PC-9 (cell line): ENCODE measurements around the gene NLK. TPM values are rescaled to one million over a fixed set of nuclear protein-coding genes. Genes with fewer than 3 reads are reported as not detected.

Experiments used
- BruUV-seq: library from RNA; stranded (reverse); fragments of 400-500 nt; replicated peaks from 2 replicates; lab custom pipeline; 2021; lab: Mats Ljungman, UMichigan
- CTCF ChIA-PET: fragments of 300-600 bp; sonication (Branson Sonifier 250); formaldehyde crosslinking; loops from one replicate; lab custom pipeline; 2022; ENCODE audit warnings: antibody characterized with exemption; lab: Charles Lee
- POLR2A ChIA-PET: fragments of 300-600 bp; sonication (Branson Sonifier 250); formaldehyde crosslinking; loops from one replicate; lab custom pipeline; 2022; ENCODE audit warnings: antibody characterized with exemption; ENCODE audit not compliant: unreplicated experiment; lab: Charles Lee
- DNase-seq, 2 experiments: peaks; one replicate each; pipeline versions ENCODE4 v3.0.0 to v3.0.0-alpha.2; 2015 to 2022; ENCODE audit warnings: mixed read lengths in 1 of 2
- H2AFZ ChIP-seq: fragments of 200-600 bp; sonication (generic); 2 replicates; pipeline ENCODE4 v1.8.1; 2017; ENCODE audit warnings: antibody characterized with exemption
- H3F3A ChIP-seq: fragments of 200-600 bp; sonication (generic); 2 replicates; pipeline ENCODE4 v1.8.1; 2017; ENCODE audit warnings: antibody characterized with exemption, mild to moderate bottlenecking, low read depth; ENCODE audit not compliant: insufficient read depth
- H3K27ac ChIP-seq: fragments of 200-600 bp; sonication (generic); 2 replicates; pipeline ENCODE4 v1.6.1; 2016; ENCODE audit warnings: mixed run types
- H3K27me3 ChIP-seq: fragments of 200-600 bp; sonication (generic); 2 replicates; pipeline ENCODE4 v1.6.1; 2016; ENCODE audit warnings: low read depth, mixed run types; ENCODE audit not compliant: insufficient read depth
- H3K36me3 ChIP-seq: fragments of 200-600 bp; sonication (generic); 2 replicates; pipeline ENCODE4 v1.6.1; 2016; ENCODE audit warnings: low read depth, mixed run types
- H3K4me1 ChIP-seq: fragments of 200-600 bp; sonication (generic); replicated peaks from 2 replicates; pipeline ENCODE4 v1.6.1; 2016; ENCODE audit warnings: mixed run types; ENCODE audit not compliant: insufficient read depth
- H3K4me2 ChIP-seq: fragments of 200-600 bp; sonication (generic); 2 replicates; pipeline ENCODE4 v1.6.1; 2017; ENCODE audit warnings: mixed run types
- H3K4me3 ChIP-seq: fragments of 200-600 bp; sonication (generic); 2 replicates; pipeline ENCODE4 v1.6.1; 2016; ENCODE audit warnings: mixed run types
- H3K79me2 ChIP-seq: fragments of 200-600 bp; sonication (generic); 2 replicates; pipeline ENCODE4 v1.6.1; 2017; ENCODE audit warnings: low read depth, mixed run types
- H3K9me2 ChIP-seq: fragments of 200-600 bp; sonication (generic); 2 replicates; pipeline ENCODE4 v1.8.1; 2017; ENCODE audit warnings: mild to moderate bottlenecking; ENCODE audit not compliant: insufficient read depth
- H3K9me3 ChIP-seq: fragments of 200-600 bp; sonication (generic); 2 replicates; pipeline ENCODE4 v1.8.1; 2016; ENCODE audit warnings: low read depth; ENCODE audit not compliant: insufficient read depth
- H4K20me1 ChIP-seq: fragments of 200-600 bp; sonication (generic); 2 replicates; pipeline ENCODE4 v1.8.1; 2017; ENCODE audit not compliant: insufficient read depth
- EZH2 ChIP-seq: fragments of 200-600 bp; sonication (generic); IDR thresholded peaks from 2 replicates; pipeline ENCODE4 v1.8.0; 2017; ENCODE audit warnings: antibody characterized with exemption, low read depth
- intact Hi-C: fragments of 100-400 bp; cut with micrococcal nuclease; formaldehyde crosslinking; loops from one replicate; pipeline ENCODE4 v1.10.0; 2022; ENCODE audit not compliant: unreplicated experiment
- total RNA-seq: library from RNA; stranded (reverse); gene quantifications from 2 replicates; pipeline ENCODE4 v1.2.3, GENCODE V29; 2021
- TF ChIP-seq, protein P1 (sequence below): fragments of 200-600 bp; sonication (generic); conservative IDR thresholded peaks from 2 replicates; pipeline ENCODE4 v1.6.1; 2017; ENCODE audit warnings: mixed run types, antibody characterized with exemption, mild to moderate bottlenecking, moderate library complexity

NLK gene
- total RNA-seq, 1 experiment from 2014 or later = 20.7 TPM

DNA sequence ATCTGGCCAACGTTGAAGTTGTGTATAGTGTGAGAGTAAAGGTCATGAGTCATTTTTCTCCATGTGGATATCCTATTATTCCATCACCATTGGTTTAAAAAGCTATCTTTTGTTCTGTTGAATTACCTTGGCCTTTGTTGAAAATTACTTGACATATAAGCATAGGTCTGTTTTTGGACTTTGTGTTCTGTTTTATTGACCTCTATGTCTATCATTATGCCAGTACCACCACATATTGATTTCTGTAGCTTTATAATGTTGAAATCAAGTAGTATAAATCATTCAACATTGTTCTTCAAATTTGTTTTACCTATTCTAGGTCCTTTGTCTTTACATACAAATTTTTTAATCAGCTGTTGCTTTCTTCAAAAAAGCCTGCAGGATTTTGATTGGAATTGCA, 58.5 kb downstream of the NLK start:
- Histone ChIP-seq H3K27me3 (no peaks in the 10 kb centered on the region), H3K9me3 (no peaks in the 10 kb centered on the region), H2AFZ (no peak overlapping the region), H3K79me2 (no peaks in the 10 kb centered on the region; the same call in 1 of the 2 replicates), H3K27ac (no peak overlapping the region), H3K4me1 (no peaks in the 10 kb centered on the region), H3K4me3 (no peak overlapping the region), H3K36me3 (no peaks in the 10 kb centered on the region), H4K20me1 (no peaks in the 10 kb centered on the region; the same call in 1 of the 2 replicates), H3K4me2 (no peak overlapping the region), H3K9me2 (peaks cover 6% of the 10 kb centered on the region; the same call in 1 of the 2 replicates), H3F3A (no peaks in the 10 kb centered on the region)
- intact Hi-C loops = no loop called here
- ChIA-PET POLR2A (no interaction called here), CTCF (no interaction called here)
- BruUV-seq = no TSS peak
- TF ChIP-seq, protein P1, sequence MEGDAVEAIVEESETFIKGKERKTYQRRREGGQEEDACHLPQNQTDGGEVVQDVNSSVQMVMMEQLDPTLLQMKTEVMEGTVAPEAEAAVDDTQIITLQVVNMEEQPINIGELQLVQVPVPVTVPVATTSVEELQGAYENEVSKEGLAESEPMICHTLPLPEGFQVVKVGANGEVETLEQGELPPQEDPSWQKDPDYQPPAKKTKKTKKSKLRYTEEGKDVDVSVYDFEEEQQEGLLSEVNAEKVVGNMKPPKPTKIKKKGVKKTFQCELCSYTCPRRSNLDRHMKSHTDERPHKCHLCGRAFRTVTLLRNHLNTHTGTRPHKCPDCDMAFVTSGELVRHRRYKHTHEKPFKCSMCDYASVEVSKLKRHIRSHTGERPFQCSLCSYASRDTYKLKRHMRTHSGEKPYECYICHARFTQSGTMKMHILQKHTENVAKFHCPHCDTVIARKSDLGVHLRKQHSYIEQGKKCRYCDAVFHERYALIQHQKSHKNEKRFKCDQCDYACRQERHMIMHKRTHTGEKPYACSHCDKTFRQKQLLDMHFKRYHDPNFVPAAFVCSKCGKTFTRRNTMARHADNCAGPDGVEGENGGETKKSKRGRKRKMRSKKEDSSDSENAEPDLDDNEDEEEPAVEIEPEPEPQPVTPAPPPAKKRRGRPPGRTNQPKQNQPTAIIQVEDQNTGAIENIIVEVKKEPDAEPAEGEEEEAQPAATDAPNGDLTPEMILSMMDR = no peak
- no peak for TF ChIP-seq EZH2
- no peak for DNase-seq

DNA sequence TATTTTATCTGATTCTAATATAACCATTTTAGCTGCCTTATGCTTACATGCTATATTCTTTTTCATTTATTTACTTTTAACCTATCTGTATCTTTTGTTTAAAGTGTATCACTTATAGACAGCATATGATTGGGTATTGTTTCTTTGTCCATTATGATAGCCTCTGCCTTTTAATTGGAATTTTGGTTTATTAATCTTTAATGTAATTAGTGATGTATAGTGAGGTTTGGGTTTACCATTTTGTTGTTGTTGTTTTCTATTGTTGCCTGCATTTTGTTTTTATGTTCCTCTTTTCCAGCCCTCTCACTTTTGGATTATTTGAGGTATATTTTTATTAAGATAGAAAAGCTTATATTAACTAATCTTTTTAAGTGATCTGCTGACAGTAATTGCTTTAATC, 59.4 kb downstream of the NLK start:
- CTCF ChIA-PET = no interaction called here
- intact Hi-C loops = no loop called here

DNA sequence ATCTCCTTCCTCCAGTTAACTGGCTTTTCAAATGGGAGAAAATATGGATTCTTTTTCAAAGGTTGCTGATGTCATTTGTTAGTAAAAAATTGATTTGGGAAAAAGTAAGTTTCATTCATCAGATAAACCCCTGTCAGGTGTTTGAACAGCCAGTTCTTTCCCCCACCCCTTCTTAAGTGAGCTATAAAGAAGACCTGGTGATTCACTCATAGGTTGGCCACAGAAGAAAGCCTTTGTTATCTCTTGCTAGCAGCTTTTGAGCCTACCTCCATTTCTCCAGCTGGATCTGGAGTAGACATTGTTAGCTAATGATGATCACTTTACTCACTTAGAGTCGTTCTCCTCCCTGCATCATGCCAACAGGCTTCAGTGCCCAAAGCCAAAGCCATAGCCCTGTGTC, 63.0 kb downstream of the NLK start:
- no peaks in the 10 kb centered on the region for H3K27me3 ChIP-seq
- H3F3A ChIP-seq = no peaks in the 10 kb centered on the region
- H3K9me2 ChIP-seq = no peaks in the 10 kb centered on the region
- no peaks in the 10 kb centered on the region; the same call in 1 of the 2 replicates for H3K9me3 ChIP-seq
- no TSS peak for BruUV-seq
- no peak for TF ChIP-seq EZH2
- TF ChIP-seq, protein P1 = no peak
- H3K79me2 ChIP-seq = no peaks in the 10 kb centered on the region
- ChIA-PET CTCF (no interaction called here), POLR2A (no interaction called here)
- no peaks in the 10 kb centered on the region for H4K20me1 ChIP-seq
- intact Hi-C loops = no loop called here
- H2AFZ ChIP-seq = no peak overlapping the region
- no peak overlapping the region for H3K4me2 ChIP-seq
- no peaks in the 10 kb centered on the region for H3K4me1 ChIP-seq
- no peak overlapping the region for H3K4me3 ChIP-seq
- H3K27ac ChIP-seq = no peak overlapping the region
- no peak for DNase-seq
- no peaks in the 10 kb centered on the region for H3K36me3 ChIP-seq

More for the DNA sequence above, 59.4 kb downstream of the NLK start:
- no TSS peak for BruUV-seq
- Histone ChIP-seq H3K4me1 (no peaks in the 10 kb centered on the region), H3K79me2 (no peaks in the 10 kb centered on the region), H3K27me3 (no peaks in the 10 kb centered on the region), H3F3A (no peaks in the 10 kb centered on the region), H3K9me3 (no peaks in the 10 kb centered on the region), H2AFZ (no peak overlapping the region), H4K20me1 (no peaks in the 10 kb centered on the region; the same call in 1 of the 2 replicates), H3K4me3 (no peak overlapping the region), H3K36me3 (no peaks in the 10 kb centered on the region), H3K27ac (no peak overlapping the region), H3K4me2 (no peak overlapping the region), H3K9me2 (no peaks in the 10 kb centered on the region)
- POLR2A ChIA-PET = interaction anchor here (0.6 kb wide), 1 partner anchor 648 kb away, joined by 3 read pairs; no protein-coding TSS in a partner anchor
- TF ChIP-seq EZH2 = no peak
- TF ChIP-seq, protein P1 = no peak
- no peak for DNase-seq
